ENCODE results near the gene UPF1.

DNA sequence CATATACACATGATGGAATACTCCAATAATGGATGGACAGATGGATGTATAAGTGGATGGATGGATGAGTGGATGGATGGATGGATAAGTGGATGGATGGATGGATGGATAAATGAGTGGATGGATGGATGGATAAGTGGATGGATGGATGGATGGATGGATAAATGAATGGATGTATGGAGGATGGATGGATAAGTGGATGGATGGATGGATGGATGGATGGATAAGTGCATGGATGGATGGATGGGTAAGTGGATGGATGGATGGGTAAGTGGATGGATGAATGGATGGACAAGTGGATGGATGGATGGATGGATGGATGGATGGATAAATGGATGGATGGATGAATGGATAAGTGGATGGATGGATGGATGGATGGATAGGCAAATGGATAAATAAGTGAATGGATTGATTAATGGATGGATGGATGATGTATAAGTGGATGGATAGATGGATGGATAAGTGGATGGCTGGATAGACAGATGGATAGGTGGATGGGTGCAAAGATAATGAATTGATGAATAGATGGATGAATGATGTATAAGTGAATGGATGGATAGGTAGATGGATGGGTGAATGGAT, 32.3 kb upstream of the UPF1 start:
- TF ChIP-seq, protein P1, sequence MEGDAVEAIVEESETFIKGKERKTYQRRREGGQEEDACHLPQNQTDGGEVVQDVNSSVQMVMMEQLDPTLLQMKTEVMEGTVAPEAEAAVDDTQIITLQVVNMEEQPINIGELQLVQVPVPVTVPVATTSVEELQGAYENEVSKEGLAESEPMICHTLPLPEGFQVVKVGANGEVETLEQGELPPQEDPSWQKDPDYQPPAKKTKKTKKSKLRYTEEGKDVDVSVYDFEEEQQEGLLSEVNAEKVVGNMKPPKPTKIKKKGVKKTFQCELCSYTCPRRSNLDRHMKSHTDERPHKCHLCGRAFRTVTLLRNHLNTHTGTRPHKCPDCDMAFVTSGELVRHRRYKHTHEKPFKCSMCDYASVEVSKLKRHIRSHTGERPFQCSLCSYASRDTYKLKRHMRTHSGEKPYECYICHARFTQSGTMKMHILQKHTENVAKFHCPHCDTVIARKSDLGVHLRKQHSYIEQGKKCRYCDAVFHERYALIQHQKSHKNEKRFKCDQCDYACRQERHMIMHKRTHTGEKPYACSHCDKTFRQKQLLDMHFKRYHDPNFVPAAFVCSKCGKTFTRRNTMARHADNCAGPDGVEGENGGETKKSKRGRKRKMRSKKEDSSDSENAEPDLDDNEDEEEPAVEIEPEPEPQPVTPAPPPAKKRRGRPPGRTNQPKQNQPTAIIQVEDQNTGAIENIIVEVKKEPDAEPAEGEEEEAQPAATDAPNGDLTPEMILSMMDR (IDR thresholded peaks at IDR 0.05): no peak
- no peak for TF ChIP-seq POLR2A (IDR thresholded peaks at IDR 0.05)

All from Peyer's patch (tissue), 4 donors.